ENCODE measurements around the gene PSMA2. TPM values are rescaled to one million over a fixed set of nuclear protein-coding genes. Genes with fewer than 3 reads are reported as not detected.

Gene PSMA2
- 201 and 262 TPM in 2 replicates for total RNA-seq

GRCh38 chr7:42931834-42932651, at the start of gene PSMA2, which contains the start of gene MRPL32:
PSMA2 (minus strand) TSS chr7:42932174; CDS start chr7:42932158, 16 bp downstream.
MRPL32 (plus strand) TSS chr7:42932376; CDS start chr7:42932387, 11 bp downstream.

GRCh38 chr7:42911454-42912447, 20.2 kb downstream of the PSMA2 start, which contains the start of gene C7orf25:
C7orf25 (minus strand) TSS chr7:42912070; CDS start chr7:42910900, 1,170 bp downstream.

Other genes with a start within 250 kb of the PSMA2 start
- gene C7orf25, start 20.1 kb downstream of the PSMA2 start, total RNA-seq = 7.1 and 9.4 TPM in 2 replicates
- gene MRPL32, start 202 bp upstream of the PSMA2 start, total RNA-seq = 84.1 and 112 TPM in 2 replicates
- gene HECW1, start 180.5 kb upstream of the PSMA2 start, total RNA-seq = not detected in 2 replicates